NCI-H1417 treated with DMSO at 0.1 percent for 48 hours (cell line): ENCODE results near the gene ZNF586.
"Not testable (repeated sequence)": the region's sequence is repeated elsewhere in the genome, so short reads cannot be mapped to it uniquely, and the experiment has no call there.

Source experiments
- DNase-seq: peaks from one replicate; lab custom pipeline; 2025; lab: John Stamatoyannopoulos, UW

ZNF586 gene

GRCh38 chr19:57823608-57824007, 54.1 kb downstream of the ZNF586 start:
- not testable (repeated sequence) for DNase-seq

GRCh38 chr19:57825511-57825910, 56.0 kb downstream of the ZNF586 start:
- no peak for DNase-seq

- DNase-seq: no peak
Measured at GRCh38 chr19:57829316-57829715, 59.8 kb downstream of the ZNF586 start.

GRCh38 chr19:57830071-57830602, 60.7 kb downstream of the ZNF586 start, which contains the start of gene ZNF587B:
Gene ZNF587B, plus strand, starts transcription at chr19:57830299. Its CDS starts 230 bp downstream, at chr19:57830529.
- DNase-seq: no peak
